ENCODE results near the gene SYMPK.

SYMPK gene

DNA sequence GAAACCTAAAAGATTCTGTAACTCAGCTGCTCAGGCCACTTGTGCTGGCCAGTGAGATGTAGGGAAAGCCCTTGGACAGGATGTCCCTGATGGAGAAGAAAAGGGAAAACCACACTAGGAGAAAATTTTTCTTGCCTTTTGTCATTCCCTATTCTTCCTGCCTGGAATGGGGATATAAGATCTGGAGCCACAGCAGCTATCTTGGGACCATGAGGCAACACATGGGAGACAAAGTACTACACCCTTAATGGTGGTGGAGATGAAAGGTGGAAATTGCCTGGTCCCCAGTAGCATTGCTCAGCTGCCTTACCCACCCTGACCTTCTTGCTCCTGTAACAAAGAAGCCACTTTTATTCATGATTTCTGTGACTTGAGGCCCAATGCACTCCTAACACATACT, 57.2 kb downstream of the SYMPK start:
- no peaks in the 10 kb centered on the region for H3K79me2 ChIP-seq (ENCODE audit: low read length)
- H3K9ac ChIP-seq (ENCODE audit: low read length) = no peak overlapping the region
- H3K36me3 ChIP-seq (replicated peaks; ENCODE audit: low read depth, low read length) = no peaks in the 10 kb centered on the region
- no peaks in the 10 kb centered on the region for H3K9me3 ChIP-seq (ENCODE audit: insufficient read depth, low read length)
- no peak overlapping the region for H3K27ac ChIP-seq (ENCODE audit: low read length)
- no peak overlapping the region for H3K4me2 ChIP-seq (ENCODE audit: low read length)
- H3K27me3 ChIP-seq (ENCODE audit: low read depth, low read length) = no peaks in the 10 kb centered on the region
- TF ChIP-seq CTCF (IDR thresholded peaks at IDR 0.05; ENCODE audit: low read depth, low read length) (no peak), EZH2phosphoT487 (IDR thresholded peaks at IDR 0.05; ENCODE audit: low read depth) (no peak)
- H4K20me1 ChIP-seq (ENCODE audit: insufficient read depth, low read length) = no peaks in the 10 kb centered on the region
- H2AFZ ChIP-seq (ENCODE audit: low read depth, low read length) = no peak overlapping the region
- H3K4me1 ChIP-seq (ENCODE audit: low read length) = peaks cover 24% of the 10 kb centered on the region
- H3K4me3 ChIP-seq (ENCODE audit: low read length) = no peak overlapping the region

DNA sequence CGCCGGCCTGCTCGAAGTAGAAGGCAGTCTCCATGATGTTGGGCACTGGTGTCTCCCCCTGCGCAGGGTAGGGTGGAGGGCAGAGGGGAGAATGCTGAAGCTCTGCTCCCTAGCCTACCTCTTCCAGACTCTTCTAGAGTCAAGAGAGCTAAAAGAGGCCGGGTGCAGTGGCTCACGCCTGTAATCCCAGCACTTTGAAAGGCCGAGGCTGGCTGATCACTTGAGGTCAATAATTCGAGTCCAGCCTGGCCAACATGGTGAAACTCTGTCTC, 58.1 kb downstream of the SYMPK start:
- H3K9ac ChIP-seq (ENCODE audit: low read length) = no peak overlapping the region
- H3K36me3 ChIP-seq (replicated peaks; ENCODE audit: low read depth, low read length) = no peaks in the 10 kb centered on the region
- no peak overlapping the region for H2AFZ ChIP-seq (ENCODE audit: low read depth, low read length)
- H3K9me3 ChIP-seq (ENCODE audit: insufficient read depth, low read length) = no peaks in the 10 kb centered on the region
- H3K4me2 ChIP-seq (ENCODE audit: low read length) = no peak overlapping the region
- H3K27me3 ChIP-seq (ENCODE audit: low read depth, low read length) = no peaks in the 10 kb centered on the region; the same call in 1 of the 2 replicates
- no peak overlapping the region for H3K27ac ChIP-seq (ENCODE audit: low read length)
- peaks cover 24% of the 10 kb centered on the region for H3K4me1 ChIP-seq (ENCODE audit: low read length)
- no peak for TF ChIP-seq EZH2phosphoT487 (IDR thresholded peaks at IDR 0.05; ENCODE audit: low read depth)
- no peak for TF ChIP-seq CTCF (IDR thresholded peaks at IDR 0.05; ENCODE audit: low read depth, low read length)
- H3K79me2 ChIP-seq (ENCODE audit: low read length) = no peaks in the 10 kb centered on the region
- no peak overlapping the region for H3K4me3 ChIP-seq (ENCODE audit: low read length)
- no peaks in the 10 kb centered on the region for H4K20me1 ChIP-seq (ENCODE audit: insufficient read depth, low read length)

GRCh38 chr19:45804140-45804958, 58.6 kb downstream of the SYMPK start:
- Histone ChIP-seq H2AFZ (ENCODE audit: low read depth, low read length) (no peak overlapping the region), H3K27ac (ENCODE audit: low read length) (no peak overlapping the region), H3K36me3 (replicated peaks; ENCODE audit: low read depth, low read length) (no peaks in the 10 kb centered on the region), H3K9me3 (ENCODE audit: insufficient read depth, low read length) (no peaks in the 10 kb centered on the region), H3K4me1 (ENCODE audit: low read length) (peaks cover 22% of the 10 kb centered on the region), H3K4me2 (ENCODE audit: low read length) (no peak overlapping the region), H3K4me3 (ENCODE audit: low read length) (no peak overlapping the region), H3K79me2 (ENCODE audit: low read length) (no peaks in the 10 kb centered on the region), H4K20me1 (ENCODE audit: insufficient read depth, low read length) (no peaks in the 10 kb centered on the region), H3K9ac (ENCODE audit: low read length) (no peak overlapping the region), H3K27me3 (ENCODE audit: low read depth, low read length) (no peaks in the 10 kb centered on the region; the same call in 1 of the 2 replicates)
- TF ChIP-seq EZH2phosphoT487 (IDR thresholded peaks at IDR 0.05; ENCODE audit: low read depth) (no peak), CTCF (IDR thresholded peaks at IDR 0.05; ENCODE audit: low read depth, low read length) (no peak)

GRCh38 chr19:45801603-45802175, 61.3 kb downstream of the SYMPK start:
- Histone ChIP-seq H3K4me3 (ENCODE audit: low read length) (no peak overlapping the region), H4K20me1 (ENCODE audit: insufficient read depth, low read length) (no peaks in the 10 kb centered on the region), H2AFZ (ENCODE audit: low read depth, low read length) (0 out of 2 replicates have a peak overlapping the region, but pooled peaks have one; percentile 4), H3K27ac (ENCODE audit: low read length) (no peak overlapping the region), H3K9me3 (ENCODE audit: insufficient read depth, low read length) (no peaks in the 10 kb centered on the region), H3K9ac (ENCODE audit: low read length) (no peak overlapping the region), H3K4me2 (ENCODE audit: low read length) (peak overlapping the region; percentile 23; the same call in 1 of the 2 replicates), H3K79me2 (ENCODE audit: low read length) (no peaks in the 10 kb centered on the region), H3K36me3 (replicated peaks; ENCODE audit: low read depth, low read length) (no peaks in the 10 kb centered on the region), H3K27me3 (ENCODE audit: low read depth, low read length) (no peaks in the 10 kb centered on the region; the same call in 1 of the 2 replicates), H3K4me1 (ENCODE audit: low read length) (peaks cover 26% of the 10 kb centered on the region)
- TF ChIP-seq CTCF (IDR thresholded peaks at IDR 0.05; ENCODE audit: low read depth, low read length) (no peak), EZH2phosphoT487 (IDR thresholded peaks at IDR 0.05; ENCODE audit: low read depth) (no peak)
